ENCODE measurements around the gene SNED1.

GRCh38 chr2:240956935-240957655 is 41.3 kb upstream of the SNED1 start:
- TF ChIP-seq POLR2AphosphoS5 (IDR thresholded peaks at IDR 0.05; ENCODE audit: borderline replicate concordance, low read depth, low read length) (no peak), FOXP2 (optimal IDR thresholded peaks at IDR 0.05; ENCODE audit: control extremely low read depth, extremely low read length, insufficient read depth) (no peak), EZH2 (IDR thresholded peaks at IDR 0.05) (no peak)
